Measurements from ENCODE around the gene DAPK1.

GRCh38 chr9:87567001-87567400 lies 69.3 kb downstream of the DAPK1 start:
- TF ChIP-seq CTCF (IDR thresholded peaks at IDR 0.05) (no peak), ZFX (IDR thresholded peaks at IDR 0.05; ENCODE audit: borderline replicate concordance) (no peak)

Measured in 22Rv1 (cell line).